ENCODE results near the gene MAN1A2. TPM values are rescaled to one million over a fixed set of nuclear protein-coding genes. Genes with fewer than 3 reads are reported as not detected.

Gene MAN1A2
- total and polyA plus RNA-seq, 10 of the 15 experiments (the other 5 are each of a cell fraction or from before 2014, with no cell fraction given) = 2.8 to 23.6 (median 16.0) TPM

GRCh38 chr1:117366177-117367045, 838 bp upstream of the MAN1A2 start (continued):
- TF ChIP-seq HSF1 (IDR thresholded peaks at IDR 0.05; ENCODE audit: low read depth, low read length) = no peak
- no peak for TF ChIP-seq TCF3 (IDR thresholded peaks at IDR 0.05; ENCODE audit: borderline replicate concordance, insufficient read depth, low read depth, low read length)
- TF ChIP-seq SUPT20H (IDR thresholded peaks at IDR 0.05; ENCODE audit: borderline replicate concordance, control insufficient read depth, low read depth, low read length) = no peak
- no peak for TF ChIP-seq CHD4 (IDR thresholded peaks at IDR 0.05)
- no peak for TF ChIP-seq ELK1 (IDR thresholded peaks at IDR 0.05; ENCODE audit: low read depth, low read length)
- no peak for TF ChIP-seq ZNF207 (IDR thresholded peaks at IDR 0.05; ENCODE audit: borderline replicate concordance)
- TF ChIP-seq CBX3 (IDR thresholded peaks at IDR 0.05; ENCODE audit: borderline replicate concordance, low read depth) = no peak
- TF ChIP-seq SMAD1 (IDR thresholded peaks at IDR 0.05; ENCODE audit: low read depth, partially characterized antibody) = no peak
- TF ChIP-seq SREBF1 (IDR thresholded peaks at IDR 0.05; ENCODE audit: low read length) = no peak
- TF ChIP-seq IRF3 (IDR thresholded peaks at IDR 0.05) = no peak
- TF ChIP-seq SREBF2 (IDR thresholded peaks at IDR 0.05; ENCODE audit: low read length) = no peak
- TF ChIP-seq BCL3 (IDR thresholded peaks at IDR 0.05; ENCODE audit: borderline replicate concordance, insufficient read depth, low read depth, low read length, poor library complexity, severe bottlenecking) = no peak
- TF ChIP-seq MYB (IDR thresholded peaks at IDR 0.05; ENCODE audit: borderline replicate concordance, low read depth, low read length) = no peak
- TF ChIP-seq MLLT1 (IDR thresholded peaks at IDR 0.05) = peak; percentile 57; the same call in 1 of the 2 replicates
- no peak for TF ChIP-seq CTCF (IDR thresholded peaks at IDR 0.05 in 2 of 3, conservative IDR thresholded peaks at IDR 0.05 in 1 of 3; ENCODE audit: control insufficient read depth in 2 of 3, extremely low read depth in 1 of 3, insufficient read depth in 1 of 3, low read depth in 3 of 3, low read length in 3 of 3)
- TF ChIP-seq USF2 (IDR thresholded peaks at IDR 0.05; ENCODE audit: borderline replicate concordance, low read depth, low read length) = no peak
